HG03354 (cell line): ENCODE results near the gene ALKBH2.

Experiments used
- ATAC-seq: cut with Tn5 transposase; IDR thresholded peaks from one replicate; pipeline ENCODE4 v1.9.1; 2021; ENCODE audit warnings: mild to moderate bottlenecking; ENCODE audit not compliant: unreplicated experiment, poor library complexity, severe bottlenecking

ALKBH2 gene

DNA sequence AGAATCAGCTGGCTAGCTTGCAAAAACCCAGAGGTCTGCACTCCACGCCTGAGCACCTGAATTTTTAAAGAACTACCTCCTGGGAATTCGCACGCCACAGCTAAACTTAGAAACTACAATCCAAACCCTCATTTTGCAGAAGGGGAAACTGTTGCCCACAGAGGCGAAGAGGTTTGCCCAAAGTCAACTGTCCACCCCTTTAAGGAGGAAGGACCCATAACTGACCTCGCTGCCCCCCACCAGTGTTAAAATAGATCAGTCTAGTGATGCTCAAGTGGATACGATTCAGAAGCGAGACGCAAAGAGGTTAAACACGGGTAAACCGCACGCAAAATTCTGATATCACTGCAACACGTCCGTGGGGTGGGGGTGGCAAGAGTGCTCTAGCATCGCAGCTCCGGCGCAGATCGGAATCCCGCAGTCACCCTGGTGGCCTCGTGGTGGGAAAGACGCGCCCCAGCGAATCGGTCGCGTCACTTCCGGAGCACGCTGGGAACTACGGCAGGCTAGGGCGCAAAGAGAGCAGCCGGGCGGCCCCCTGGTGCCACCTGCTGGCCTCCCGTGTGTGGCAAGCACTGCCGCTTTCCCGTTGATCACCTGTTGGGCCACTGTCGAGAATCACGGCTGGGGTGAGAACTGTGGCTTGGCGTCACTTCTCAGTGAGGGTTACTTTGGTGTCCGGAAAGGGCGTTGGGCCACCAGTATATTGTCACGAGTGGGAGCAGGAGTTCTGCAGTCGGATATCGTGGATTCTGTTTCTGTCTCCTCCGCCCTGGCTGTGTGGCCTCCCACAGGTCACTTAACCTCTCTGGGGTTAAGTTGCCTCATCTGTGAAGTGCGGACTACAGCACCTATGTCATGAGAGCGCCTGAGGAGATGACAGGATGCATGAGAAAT lies at the start of gene ALKBH2:
Gene ALKBH2 (minus strand): TSS at position 451 of the 897 bp plus-strand sequence. CDS start 686 bp downstream, outside the sequence.
- ATAC-seq: peak; percentile 67

DNA sequence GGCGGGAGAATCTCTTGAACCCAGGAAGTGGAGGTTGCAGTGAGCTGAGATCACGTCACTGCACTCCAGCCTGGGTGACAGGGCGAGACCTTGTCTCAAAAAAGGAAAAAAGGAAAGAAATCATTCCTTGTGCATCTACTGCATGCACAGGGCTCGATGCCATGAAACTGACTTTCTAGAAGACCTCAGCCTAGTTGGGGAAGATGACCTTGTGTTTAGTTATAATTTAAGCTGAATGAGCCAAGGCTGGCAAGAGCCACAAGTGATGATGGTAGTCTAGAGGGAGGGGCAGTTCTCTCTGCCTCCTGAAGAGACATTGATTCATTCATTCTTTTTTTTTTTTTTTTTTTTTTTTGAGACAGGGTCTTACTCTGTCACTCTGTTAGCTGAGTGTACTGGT lies 47.3 kb upstream of the ALKBH2 start:
- no peak for ATAC-seq

DNA sequence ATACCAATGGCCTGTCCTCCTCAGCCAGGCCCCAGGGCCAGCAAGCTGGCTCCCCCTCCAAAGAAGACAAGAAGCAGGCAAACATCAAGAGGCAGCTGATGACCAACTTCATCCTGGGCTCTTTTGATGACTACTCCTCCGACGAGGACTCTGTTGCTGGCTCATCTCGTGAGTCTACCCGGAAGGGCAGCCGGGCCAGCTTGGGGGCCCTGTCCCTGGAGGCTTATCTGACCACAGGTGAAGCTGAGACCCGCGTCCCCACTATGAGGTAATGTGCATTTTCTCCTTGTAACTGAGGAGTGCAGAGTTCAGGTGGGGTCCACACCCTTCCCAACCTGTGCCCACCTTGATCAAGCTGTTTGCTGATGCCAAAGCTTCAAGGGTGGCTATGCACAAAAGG lies 46.5 kb upstream of the ALKBH2 start:
- no peak for ATAC-seq

DNA sequence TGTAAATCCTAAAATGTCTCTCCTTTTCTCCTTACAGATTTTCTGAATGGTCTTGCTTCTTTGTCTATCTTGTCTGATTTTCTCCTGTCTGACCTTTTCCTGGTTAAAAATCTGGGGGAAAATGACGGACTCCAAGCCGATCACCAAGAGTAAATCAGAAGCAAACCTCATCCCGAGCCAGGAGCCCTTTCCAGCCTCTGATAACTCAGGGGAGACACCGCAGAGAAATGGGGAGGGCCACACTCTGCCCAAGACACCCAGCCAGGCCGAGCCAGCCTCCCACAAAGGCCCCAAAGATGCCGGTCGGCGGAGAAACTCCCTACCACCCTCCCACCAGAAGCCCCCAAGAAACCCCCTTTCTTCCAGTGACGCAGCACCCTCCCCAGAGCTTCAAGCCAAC lies 46.1 kb upstream of the ALKBH2 start:
- ATAC-seq: no peak

DNA sequence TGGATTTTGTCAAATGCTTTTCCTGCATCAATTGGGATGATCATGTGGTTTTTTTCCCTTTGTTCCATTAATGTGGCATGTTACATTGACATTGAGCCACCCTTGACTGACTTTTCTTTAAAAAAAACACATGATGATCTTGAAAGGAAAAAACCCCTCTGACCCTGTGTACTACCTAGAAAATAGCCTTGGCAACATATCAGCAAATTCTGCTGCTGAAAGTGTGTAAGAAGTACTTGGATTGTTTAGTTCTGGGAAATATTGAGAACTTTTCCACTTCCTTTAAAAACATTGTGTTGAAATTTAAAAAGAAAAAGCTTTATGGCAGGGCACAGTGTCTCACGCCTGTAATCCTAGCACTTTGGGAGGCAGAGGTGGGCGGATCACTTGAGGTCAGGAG lies 43.8 kb upstream of the ALKBH2 start:
- no peak for ATAC-seq

DNA sequence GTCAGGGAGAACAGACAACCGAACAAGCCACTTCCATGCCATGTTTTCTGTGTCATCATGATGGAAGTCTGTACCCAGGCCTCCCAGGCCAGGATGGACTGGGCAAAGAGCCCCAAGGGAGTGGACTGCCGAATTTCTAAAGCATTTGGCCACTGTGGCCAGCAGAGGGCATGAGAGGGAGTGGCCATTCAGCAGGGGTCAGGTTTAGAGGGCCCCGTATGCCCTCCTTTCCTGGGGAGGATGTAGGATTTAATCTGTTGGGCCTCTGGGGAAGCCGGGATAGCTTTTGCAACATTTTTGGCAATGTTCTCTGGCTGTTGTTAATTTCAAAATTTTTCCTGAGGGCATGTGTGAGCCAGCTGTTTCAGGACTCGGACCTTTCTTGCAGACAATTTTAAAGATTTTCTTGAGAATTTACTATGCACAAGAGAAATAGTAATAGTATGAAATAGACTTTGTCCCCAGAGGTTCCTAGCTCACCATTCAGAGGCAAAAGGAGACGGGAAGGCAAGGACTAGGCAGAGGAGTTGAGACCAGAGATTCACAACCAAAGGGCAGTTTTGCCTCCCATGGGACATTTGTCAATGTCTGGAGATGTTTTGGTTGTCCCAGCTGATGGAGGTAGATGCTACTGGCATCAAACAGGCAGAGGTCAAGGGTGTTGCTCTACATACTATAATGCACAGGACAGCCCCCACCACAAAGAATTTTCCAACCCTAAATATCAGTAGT lies 41.1 kb upstream of the ALKBH2 start:
- no peak for ATAC-seq

DNA sequence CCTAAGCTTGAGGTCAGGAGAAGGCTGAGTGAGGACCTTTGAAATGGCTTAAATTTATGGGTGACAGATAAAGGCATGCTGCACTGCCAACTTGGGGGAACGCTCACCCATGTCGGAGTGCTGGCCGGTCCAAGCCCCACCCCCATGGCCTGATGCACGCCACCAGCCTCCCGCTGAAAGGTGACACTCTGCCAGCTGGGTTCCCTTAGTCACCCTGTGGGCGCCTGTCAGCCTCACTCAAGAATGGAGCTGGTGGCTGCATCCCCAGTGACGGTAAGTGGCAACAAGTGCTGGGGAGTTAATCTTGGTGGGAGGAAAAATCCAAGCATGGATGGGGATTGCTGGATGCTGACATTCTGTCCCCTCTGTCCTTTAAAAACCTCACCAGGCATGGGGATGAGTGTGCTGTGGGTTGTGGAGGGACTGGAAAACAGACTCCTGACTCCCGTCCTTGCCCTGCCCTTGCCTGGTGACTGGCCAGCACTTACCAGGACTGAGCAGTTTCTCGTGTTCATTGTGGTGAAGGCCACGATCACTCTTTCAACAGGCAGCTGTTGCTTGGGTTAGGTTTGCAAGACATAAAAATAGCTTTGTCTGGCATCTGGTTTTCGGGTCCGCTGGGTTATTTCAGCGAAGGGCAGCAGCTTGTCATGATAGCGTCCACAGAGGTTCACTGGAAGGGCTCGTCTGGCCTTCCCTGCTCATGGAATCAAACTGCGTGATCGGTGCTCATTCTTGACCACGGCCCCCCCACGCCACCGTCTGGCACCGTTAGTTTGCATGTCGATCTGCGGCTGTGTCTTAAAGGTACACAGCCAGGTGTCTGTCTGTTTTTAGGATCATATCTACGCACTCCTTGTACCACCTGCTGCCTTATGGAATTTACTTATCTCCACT lies 38.1 kb upstream of the ALKBH2 start:
- ATAC-seq: no peak

DNA sequence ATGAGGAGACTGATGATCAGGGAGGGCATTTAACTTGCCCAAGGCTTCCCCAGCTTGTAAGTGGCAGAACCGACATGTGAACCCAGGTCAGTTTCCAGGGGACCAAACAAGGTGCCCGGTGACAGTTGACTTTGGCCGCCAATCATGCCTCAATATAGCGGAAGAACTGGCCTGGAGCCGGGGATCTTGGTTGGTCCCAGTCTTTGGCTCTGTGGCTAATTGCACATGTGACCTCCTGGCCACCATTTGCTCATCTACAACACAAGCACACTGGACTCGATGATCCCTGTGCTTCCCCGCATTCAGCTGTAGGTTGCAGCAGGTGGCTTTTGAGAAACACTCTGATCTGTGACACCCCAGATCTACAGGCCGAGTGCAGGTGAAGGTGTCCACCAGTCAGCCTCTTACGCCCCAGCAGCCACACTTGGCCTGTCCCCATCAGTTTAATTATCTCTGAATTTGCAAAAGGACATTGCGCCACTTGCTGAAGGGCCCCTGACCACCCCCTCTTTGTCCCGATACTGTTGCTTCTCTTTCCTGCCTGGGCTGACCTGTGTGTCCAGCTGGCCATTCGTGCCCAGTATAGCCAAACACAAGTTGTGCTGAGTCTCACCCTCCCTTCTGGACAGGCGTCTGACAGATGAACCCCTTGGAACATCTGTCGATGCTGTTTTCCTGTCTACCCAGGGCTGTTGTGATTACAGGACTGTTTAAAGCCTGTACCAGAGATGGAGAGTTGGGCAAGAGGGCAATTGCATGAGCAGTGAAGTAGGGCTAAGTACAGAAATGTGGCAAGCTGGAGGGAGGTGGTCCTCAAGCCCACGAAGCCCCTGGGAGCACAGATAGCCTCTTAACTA lies 37.3 kb upstream of the ALKBH2 start:
- ATAC-seq: no peak

DNA sequence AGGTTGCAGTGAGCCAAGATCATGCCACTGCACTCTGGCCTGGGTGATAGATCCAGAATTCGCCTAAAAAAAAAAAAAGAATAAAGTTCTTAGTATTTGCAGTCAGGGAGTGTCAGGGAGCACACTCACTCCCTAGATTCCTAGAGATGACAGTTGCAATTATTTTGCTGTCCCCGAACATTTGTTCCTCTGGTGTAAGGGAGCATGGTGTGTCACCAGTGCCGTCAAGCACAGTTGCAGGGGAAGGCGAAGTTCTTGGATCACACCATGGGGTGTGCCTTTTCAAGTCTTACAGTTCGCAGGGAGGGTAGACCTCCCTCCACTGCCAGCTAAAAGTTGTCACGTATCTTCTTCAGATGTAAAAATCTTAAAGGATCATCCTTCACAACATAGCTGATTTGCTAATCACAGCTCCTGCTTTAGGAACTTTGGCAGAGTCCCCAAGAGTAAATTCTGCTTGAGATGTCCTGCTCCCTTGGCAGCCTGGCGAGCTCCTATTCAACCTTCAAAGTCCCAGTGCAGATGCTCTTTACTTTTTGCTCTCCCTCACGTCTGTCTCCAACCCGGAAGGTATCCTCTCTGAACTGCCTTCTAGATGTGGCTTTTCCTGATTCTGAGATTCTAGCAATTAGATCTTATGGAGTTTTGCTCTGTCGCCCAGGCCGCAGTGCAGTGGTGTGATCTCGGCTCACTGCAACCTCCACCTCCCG lies 34.4 kb upstream of the ALKBH2 start:
- ATAC-seq: no peak

DNA sequence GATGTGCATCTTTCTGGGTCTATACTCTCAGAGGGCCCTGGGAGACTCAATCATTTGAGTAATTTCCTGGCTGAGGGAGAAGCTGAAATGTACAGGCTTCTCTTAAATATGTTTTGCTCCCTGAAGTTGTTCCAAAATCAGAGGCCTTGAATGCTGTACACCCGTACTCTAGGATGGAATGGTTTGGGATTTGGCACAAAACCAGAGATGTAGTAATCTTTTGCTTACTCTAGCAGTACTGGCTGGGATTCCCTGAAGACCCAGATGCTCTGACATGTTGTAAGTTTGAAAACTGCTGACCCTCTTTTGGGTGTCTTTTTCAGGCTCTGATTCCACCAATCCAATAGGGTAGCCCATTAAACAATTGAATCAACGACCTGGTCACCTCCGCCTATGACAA lies 33.5 kb upstream of the ALKBH2 start:
- ATAC-seq: no peak

DNA sequence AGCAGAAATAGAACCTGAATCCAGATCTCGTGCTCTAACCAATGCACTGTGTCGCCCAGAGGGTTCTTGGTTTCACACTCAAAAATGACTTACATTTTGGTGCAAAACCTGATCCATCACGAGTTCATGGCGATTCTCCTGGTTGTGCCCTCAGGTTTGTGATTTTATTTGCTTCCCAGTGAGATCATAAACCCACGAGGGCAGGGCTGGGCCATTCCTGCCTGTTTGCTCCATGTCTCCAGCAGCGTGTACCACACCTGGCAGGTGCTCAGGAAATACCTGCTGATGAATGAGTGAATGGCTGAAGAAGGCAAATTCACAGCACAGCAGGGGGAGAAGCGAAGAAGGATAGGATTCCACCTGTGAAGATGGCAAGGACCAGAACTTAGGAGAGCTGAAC lies 32.5 kb upstream of the ALKBH2 start:
- no peak for ATAC-seq

DNA sequence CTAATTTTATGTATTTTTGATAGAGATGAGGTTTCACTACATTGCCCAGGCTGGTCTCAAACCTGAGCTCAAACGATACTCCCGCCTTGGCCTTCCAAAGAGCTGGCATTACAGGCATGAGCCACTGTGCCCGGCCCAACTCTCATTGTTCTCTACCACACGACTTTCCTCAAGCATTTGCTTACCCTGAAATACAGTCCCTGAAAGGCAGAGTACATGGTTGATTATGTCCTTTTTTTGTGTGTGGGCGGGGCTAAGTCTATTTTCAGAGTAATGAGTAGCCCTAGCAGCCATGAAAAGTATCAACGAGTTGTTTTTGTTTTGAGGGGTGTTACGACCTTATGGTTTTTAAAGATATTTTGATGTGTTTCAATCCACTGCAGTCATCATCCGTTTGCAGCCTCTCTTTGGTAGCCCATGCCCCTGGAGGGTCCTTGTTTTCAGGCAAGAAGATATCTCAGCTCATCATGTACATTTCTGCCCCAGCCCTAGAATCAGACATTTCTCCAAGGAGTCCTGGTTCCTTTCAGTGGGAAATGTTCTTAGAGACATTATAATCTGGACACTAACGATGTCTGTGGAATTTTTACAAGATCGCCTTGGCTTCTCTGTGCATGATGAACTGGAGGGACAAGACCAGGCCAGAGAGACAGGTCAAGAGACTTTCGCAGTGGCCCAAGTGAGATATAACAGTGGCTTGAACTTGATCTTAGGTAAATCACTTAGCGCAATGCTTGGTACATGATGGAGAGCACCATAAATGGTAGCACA lies 31.8 kb upstream of the ALKBH2 start:
- ATAC-seq: no peak

DNA sequence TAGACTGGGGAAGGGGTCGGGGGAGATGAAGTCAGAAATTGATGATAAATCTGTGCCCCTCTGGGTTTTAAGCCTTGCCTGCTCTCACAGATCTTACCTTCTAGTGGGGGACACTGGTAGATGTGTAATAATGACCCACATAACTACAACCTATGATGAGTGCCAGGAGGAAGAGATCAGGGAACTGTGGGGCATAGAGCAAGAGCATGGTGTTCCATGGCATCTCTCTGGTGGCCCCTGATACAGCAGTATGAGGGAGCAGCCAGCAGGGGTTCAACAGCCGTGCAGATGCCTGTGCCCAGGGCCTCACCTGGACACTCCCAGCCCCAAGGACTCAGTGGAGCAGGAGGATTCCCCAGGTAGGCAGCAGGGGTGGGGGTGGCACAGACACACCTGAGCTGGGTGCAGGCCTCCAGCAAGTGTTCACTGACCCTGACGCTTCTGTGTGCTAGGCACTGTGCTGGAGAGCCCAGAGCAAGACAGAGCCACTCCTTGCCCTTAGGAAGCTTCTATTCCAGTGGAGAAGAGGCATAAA lies 28.1 kb upstream of the ALKBH2 start:
- no peak for ATAC-seq

DNA sequence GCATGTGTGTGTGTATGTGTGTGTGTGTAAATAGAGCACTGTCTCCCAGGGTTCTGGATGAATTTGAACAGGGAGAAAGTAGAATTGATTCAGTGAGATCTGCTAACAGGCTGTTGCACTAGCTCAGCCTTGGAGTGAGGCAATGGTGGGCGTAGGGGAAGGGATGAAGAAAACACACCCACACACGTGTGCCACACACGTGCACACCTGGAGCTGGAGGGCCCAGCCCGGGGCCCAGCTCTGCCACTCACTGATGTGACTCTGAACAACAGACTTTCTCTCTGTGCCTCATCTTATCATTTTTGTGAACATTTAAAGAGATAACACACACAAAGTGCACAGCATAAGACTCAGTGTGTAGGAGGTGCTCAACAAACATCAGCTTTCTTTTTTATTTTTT lies 27.3 kb upstream of the ALKBH2 start:
- ATAC-seq: no peak

DNA sequence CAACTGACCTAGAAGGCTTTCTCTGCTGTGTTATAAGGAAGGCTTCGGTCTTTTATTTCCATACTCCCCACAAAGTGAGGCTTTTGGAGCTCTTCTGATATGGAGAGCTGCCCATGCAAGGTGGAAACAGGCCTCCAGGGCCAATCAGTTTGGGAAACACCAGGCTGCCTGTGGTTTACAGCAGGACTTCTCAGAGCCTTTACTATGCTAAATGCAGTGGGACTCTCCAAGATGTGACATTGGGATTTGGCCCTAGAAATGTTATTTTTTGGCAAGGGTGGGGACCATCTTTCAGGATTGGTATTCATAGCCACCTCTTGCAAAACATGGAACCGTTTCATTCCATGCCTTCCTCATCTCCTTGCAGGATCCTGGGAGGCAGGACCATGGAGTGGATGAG lies 26.8 kb upstream of the ALKBH2 start:
- no peak for ATAC-seq

DNA sequence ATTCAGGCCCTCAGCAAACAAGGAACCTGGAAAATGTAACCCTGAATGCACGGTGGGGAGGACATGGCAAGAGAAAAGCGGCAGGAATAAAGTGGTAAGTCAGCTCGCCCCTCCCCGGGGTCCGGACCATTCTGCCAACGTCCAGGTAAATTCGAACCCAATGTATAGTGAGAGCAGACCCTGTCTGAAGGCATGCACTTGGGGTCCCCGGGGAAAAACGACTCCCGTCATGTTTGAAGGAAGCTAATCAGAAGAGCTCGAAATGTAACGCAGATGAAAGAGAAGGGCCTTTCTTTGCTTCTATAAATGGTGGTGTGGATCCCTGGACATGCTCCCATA lies 23.3 kb upstream of the ALKBH2 start:
- ATAC-seq: no peak

DNA sequence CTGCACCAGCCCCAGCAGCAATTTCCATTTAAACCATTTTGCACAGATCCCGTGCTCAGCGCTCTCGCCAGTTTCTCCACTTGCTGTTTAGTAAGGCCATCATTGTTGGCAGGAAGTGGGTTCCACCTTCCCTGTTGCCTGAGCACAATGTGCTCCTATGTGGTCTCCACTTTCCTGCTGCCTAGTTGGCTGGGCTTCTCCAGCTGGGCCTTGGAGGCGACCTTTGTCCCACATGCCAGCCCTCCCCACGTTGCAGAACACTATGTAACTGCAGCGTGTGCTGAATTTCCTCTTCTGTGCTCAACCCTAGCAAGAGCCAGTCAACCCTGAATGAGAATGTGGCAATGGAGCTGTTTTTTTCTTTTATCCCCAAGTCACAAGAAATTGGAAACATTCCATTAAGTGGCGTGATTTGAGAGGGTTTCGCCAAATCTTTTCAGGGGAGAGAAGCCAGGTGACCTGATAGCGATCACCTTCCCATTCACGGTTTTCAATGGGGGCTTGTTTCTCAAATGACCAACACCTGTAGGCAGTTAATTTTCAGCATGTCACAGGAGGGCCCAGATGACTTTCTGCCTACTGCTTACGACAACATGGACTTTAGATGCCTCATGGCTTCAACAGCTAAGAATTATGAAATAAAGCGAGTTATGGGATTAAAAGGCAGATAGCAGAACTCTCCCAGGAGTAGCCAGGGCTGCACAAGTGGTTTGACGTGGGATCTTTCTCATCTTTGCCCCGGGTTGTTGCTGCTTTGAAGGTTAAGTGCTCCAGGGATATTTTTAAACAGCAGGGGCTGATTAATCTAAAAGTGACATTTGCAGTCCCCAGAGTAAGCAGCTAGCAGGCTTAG lies 22.7 kb upstream of the ALKBH2 start, which contains the start of gene ACACB:
Gene ACACB (plus strand): TSS at position 830 of the 853 bp plus-strand sequence. CDS start 22,819 bp downstream, outside the sequence.
- no peak for ATAC-seq
